NT2/D1 (cell line): ENCODE data around the gene UBE2F.

Source experiments
- SUZ12 ChIP-seq: IDR thresholded peaks from 2 replicates; pipeline ENCODE4 v1.6.1; 2011; ENCODE audit not compliant: insufficient read length, insufficient read depth; ENCODE audit errors: extremely low read depth
- YY1 ChIP-seq: IDR thresholded peaks from 2 replicates; pipeline ENCODE4 v1.6.1; 2011; ENCODE audit not compliant: insufficient read length, insufficient read depth

DNA sequence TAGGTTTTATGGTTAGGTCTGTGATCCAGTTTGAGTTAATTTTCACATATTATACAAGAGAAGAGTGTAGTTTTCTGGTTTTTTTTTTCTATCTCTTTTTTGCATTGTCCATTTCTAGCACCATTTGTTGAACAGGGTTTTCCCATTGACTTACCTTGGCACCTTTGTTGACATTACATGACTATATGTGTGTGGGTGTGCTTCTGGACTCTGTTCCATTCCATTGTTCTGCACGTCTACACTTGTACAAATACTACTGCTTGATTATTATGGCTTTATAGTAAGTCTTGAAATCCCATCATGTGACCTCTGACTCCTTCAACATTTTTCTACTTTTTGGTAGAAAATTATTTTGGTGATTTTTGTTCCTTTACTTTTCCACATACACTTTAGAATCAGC, 38.7 kb downstream of the UBE2F start:
- TF ChIP-seq YY1 (no peak), SUZ12 (no peak)
